Forelimb muscle (tissue), 1 donor: ENCODE measurements around the gene LCAT. TPM values are rescaled to one million over a fixed set of nuclear protein-coding genes. Genes with fewer than 3 reads are reported as not detected.
"Not testable (repeated sequence)": the region's sequence is repeated elsewhere in the genome, so short reads cannot be mapped to it uniquely, and the experiment has no call there.

Source experiments
- DNase-seq: peaks from one replicate; pipeline ENCODE4 v3.0.0-alpha.2; 2013; ENCODE audit warnings: low read depth
- polyA plus RNA-seq: library from polyadenylated mRNA; unstranded; fragments of 120-200 nt; gene quantifications from one replicate; pipeline ENCODE4 v1.2.1, GENCODE V29; 2013; ENCODE audit not compliant: insufficient read length

Gene LCAT
- polyA plus RNA-seq, 1 donor, result 20.3 TPM

DNA sequence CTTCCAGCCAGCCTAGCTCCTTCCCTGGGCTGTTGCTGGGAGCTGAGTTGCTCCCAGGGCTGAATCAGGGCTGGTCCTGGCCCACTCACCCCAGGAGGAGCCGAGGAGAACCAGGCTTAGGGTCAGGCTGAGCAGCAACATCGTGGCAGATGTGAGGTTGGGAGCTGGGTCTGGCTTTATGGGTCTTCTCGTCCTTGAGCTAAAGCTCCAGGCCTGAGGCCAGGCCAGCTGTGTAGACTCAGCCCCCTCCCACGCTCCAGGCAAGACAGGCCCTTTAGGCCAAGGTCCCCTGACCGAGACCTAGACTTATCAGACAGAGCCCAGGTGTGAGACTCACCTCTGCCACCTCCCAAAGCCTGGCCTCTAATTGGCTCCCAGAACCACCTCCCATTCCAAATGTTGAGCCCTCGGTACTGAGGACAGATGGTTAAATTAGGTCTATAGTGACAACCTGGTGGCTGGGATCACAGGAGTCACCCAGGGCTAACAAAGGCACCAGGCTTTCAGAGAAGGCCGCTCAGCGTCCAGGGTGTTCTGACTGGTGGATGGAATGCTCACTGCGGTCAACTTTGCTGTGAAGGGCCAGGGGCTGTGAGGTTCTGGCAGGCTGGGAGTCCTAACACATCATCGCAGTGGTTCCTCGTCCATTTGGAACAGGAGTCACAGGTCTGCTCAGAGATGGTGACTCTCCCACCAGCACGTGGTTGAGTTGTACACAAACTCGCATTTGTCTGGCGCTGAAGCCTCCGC lies 12.0 kb downstream of the LCAT start, which contains the start of gene CTRL:
CTRL (minus strand) TSS at position 151 of the 750 bp plus-strand sequence; CDS start at position 141, 10 bp downstream.
- DNase-seq, result no peak

DNA sequence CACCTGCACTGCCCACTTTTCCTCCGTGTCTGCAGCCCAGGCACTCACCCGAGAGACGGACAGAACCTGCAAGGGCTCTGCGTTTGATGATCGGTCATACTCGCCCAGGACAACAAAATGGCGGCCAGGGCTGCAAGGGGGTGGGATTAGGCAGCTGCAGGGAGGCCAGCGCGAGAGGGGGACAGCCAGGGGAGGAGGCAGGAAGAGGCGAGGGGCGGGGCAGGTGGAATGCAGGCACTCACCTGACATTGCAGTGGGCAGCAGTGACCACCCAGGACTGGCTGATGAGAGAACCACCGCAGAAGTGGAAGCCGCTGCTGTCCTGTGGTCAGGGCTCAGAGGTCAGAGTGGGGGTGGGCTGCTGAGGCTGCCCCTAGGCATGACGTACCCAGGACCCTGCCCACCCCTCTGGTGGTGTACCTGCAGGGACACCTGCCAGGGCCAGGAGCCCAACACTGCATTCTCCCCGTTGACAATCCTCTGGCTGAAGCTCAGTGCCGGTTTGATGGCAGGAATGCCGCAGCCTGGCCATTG lies 13.2 kb downstream of the LCAT start:
- DNase-seq, result no peak

DNA sequence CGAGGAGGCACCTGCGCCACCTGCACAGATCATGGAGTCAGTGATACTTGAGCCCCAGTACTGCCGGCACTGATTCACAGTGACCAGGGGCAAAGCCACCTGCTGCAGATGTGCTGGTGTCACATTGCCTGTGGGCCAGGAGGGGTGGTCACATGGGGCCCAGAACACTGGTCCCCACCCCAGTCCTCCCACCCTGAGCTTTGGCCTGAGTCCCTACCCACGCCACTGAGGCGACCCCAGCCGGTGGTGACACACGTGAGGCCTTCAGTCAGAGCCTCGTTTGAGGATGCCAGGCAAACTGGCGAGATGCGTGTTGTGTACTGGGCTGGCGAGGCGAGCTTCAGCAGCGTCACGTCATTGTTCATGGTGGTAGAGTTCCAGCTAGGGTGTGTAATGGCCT lies 13.7 kb downstream of the LCAT start:
- DNase-seq, result no peak

GRCh38 chr16:67928561-67929364 lies 15.2 kb downstream of the LCAT start:
- DNase-seq, result no peak

GRCh38 chr16:67928147-67928546 lies 15.8 kb downstream of the LCAT start:
- no peak for DNase-seq

DNA sequence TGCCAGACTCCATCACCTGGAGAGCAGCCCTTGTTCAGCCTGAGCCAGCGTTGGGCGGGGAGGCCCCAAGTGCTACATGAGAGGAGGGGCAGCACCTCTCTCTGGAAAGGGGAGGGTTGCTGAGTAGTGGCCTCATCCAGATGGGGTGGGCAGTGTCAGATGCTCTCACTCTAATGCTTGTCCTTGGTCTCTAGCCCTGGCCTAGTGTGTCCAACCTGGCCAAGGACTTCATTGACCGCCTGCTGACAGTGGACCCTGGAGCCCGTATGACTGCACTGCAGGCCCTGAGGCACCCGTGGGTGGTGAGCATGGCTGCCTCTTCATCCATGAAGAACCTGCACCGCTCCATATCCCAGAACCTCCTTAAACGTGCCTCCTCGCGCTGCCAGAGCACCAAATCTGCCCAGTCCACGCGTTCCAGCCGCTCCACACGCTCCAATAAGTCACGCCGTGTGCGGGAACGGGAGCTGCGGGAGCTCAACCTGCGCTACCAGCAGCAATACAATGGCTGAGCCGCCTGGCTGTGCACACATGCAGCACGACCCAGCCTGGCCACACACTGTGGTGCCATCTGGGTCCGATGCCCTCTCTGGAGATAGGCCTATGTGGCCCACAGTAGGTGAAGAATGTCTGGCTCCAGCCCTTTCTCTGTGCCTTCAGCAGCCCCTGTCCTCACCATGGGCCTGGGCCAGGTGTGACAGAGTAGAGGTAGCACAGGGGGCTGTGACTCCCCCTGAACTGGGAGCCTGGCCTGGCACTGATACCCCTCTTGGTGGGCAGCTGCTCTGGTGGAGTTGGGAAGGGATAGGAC lies 16.6 kb downstream of the LCAT start:
- DNase-seq, result no peak

DNA sequence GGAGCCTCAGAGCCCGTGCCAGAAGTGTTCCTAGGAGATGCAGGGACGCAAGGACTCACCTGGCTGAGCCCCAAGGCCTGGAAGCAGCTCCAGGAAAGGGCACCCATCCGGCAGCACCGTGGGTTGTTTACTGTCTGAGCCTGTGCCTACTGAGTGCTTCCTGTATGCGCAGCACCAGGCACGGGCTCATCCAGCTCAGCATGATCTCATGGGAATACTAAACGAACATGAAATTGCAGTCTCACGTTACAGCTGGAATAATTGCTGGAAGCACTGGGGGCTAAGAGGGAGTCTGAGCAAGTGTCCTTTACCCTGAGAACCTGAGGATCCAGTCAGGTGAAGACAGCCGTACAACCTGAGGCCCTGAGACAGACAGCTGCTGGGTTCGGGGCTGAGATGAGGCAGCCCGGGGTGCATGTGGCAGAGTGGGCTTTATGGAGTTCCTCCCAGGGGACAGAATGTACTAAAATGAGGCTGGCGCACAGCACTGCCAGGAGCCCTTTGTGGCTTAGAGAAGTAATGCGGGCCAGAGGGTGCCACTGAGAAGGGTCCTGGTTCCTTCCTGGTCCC lies 17.7 kb downstream of the LCAT start:
- DNase-seq, result no peak

DNA sequence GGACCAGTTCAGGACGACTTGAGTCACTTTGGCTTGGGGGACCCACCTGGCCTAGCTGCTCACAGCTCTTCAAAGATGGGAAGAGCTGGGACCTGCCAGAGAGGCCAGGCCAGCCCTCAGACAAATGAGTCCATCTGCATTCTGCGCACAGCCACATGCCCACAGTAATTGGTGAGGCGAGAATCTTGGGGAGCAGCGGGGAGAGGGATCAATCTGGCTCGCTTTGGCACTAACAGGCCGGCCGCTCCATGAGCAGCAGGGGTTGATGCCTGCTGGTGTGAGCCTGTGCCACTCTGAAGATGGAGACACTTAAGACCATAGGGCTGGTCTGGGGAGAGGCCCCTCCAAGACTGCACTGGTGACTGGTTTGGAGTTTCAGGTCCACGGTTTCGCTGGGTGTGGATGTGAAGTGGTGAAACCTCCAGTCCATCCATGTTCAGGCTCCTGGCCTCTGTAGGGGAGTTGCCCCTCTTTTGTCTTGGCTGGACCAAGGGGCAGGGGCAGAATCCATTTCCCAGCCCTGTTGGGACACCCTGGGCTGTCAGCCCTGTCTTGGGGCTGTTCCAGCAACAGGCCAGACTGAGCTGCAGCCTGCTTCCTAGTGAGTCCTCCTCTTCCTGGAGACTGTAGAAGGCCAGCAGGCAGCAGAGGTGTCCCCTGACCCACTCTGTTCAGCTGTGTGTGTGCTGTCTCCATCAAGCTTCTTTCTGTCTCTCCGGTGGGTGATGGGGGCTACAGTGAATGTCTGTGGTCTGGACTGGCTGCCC lies 19.6 kb downstream of the LCAT start:
- no peak for DNase-seq

- DNase-seq, result no peak
Measured at GRCh38 chr16:67923414-67924116, 20.4 kb downstream of the LCAT start.

DNA sequence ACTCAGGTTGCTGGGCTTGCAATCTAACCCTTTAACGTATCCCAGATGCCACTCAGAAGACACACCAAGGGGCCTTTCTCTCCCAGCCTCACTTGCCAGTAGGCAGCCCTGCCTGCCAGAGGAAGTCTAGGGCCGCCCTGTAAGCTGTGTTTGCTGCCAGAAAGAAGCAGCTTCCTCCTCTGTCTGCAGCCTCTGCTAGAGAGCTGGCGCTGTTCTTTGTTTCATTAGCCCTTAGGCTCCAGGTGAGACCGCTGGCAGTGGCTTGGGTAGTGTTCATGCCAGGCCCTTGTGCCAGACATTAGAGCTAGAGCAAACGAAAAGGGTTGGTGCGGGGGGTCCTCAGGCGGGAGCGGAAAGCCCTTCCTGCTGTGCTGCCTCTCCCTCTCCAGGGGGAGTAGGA lies 21.2 kb downstream of the LCAT start:
- no peak for DNase-seq

GRCh38 chr16:67922221-67922620 lies 21.7 kb downstream of the LCAT start:
- no peak for DNase-seq

DNA sequence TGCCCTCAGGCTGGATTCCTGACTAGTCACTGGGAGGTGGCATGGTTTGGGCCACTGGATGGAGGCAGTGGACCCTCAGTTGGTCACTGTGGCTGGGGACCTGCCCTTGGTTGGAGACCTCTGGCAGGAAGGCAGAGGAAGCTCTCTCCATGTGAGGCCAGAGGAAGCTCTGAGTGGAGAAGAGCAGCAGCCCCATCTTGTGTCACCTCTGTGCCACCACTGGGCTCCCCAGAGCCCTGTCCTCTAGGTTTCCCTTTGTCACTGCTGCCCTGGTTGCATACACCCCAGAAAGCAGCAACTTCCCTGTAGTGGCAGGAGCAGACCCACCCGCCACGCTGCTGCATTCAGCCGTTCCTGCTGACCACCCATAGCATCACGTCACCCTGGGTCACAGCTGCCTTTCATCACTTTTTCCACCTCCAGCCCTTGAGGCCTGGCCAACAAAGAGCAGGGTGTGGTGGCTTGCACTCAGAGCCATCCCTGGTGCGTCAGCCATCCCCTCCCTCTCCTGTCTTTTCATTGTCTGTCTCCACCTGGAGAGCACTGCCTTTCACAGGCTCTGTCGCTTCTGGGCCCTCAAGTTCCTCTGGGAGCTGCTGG lies 24.2 kb downstream of the LCAT start:
- DNase-seq, result no peak

GRCh38 chr16:67917852-67918236 lies 26.1 kb downstream of the LCAT start:
- no peak for DNase-seq

DNA sequence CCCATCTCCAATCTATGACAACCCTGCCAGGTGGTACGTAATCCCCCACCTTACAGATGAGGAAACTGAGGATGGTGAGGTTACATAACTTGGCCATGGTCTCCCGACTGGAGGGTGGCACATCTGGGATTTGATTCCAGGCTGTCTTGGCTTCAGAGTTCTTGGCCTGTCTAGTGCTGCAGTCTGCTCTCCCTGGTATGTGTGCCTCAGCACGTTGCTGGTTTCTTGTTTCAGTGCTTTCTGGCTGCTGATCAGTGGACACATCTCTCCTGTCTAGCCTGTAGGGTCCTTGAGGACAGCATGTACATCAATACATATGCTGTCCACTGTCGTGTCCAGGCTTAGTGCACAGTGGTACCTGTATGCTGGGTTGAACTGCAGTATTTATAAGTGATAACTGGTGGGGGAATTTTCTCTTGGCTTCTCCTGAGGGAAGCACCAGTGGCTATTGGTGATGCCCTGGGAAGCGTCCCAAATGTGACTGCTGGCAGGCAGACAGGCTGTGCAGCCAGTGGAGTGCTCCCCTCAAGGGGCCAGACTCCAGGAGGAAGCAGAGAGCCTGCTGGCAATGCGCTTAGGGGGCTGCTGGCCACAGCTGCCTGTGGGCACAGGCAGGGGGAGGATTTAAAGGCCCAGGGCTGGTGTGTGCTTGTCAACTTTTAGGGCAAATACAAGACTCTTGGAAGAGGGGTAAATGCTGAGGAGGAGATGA lies 26.6 kb downstream of the LCAT start:
- no peak for DNase-seq

DNA sequence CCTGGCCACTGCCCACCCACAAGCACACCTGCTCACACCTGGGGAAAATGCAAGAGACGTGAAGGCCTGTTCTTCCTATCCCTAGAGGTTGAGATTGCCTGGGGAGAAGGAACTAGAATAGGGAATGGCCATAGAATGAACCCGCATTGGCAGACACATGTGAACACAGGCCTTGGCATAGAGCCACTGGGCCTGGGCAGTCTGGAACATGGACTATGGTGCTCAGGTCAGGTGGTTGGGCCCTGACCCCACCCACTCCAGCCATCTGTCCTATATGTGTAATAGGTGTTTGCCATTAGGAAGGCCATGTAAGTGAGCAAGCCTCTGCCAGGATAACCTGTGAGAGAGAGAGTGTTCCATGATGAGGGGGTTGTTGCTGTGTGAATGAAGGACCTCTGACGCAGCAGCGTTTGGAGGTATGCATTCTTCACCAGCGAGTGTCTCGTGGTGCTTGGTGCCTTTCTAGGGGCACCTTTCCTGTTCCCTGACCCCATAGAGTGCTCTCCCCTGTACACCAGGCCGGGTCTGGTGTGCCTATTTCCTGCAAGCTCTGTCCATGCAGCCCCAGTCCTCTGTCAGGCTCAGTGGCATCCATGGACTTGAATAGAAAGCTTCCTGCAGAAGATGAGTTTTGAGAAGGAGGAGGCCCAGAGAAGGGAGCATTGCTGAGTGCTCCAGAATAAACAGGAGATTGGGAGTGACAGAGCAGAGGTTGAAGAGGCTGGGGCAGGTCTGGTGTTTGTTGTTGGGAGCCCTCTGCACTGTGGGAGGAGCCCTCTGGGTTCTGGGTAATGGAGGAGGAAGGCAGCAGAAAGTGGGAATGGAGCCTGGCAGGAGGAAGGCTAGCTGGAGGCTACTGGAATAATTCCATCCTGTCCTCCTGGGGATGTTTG lies 27.8 kb downstream of the LCAT start:
- DNase-seq, result no peak

- not testable (repeated sequence) for DNase-seq
Measured at GRCh38 chr16:67915496-67915769, 28.5 kb downstream of the LCAT start.

DNA sequence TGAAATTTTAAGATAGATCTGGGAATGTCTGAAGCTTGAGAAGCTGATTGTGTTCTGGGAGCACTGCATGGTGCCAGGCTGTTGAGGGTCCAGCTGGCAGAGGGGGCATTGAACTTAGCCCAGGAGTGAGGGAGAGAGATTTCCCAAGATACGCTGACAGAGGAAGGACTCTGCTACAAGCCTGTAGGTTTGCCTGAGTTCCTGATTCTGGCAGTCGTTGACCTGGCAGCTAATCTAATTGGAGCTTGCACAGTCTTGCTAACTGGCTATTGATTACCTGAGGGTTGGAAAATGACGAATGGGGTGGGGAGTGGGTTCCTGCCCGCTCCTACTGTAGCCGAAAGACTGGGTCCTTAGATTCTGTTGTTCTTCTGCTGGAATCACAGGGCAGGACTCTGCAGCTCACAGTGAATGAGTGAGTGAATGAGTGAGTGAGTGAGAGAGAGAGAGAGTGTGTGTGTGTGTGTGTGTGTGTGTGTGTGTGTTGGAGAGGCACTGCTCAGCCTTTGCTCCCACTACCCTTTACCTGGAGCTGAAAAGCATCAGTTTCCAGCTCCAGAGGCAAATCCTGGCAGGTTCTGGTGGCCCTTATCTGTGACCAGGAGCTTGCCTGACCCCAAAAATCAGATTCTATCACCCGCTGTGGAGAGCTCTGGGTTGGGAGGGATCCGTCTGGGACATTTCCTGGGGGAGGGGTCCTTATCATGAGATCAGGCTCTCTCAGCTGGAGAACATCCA lies 29.0 kb downstream of the LCAT start:
- DNase-seq, result no peak

- DNase-seq, result no peak
Measured at GRCh38 chr16:67910158-67910557, 33.8 kb downstream of the LCAT start.
